Hematopoietic multipotent progenitor cell (in vitro differentiated cells): Measurements from ENCODE around the gene CFAP45. TPM values are rescaled to one million over a fixed set of nuclear protein-coding genes. Genes with fewer than 3 reads are reported as not detected.

Source experiments
- DNase-seq, 3 donors: peaks; one replicate each; pipeline ENCODE4 v3.0.0-alpha.2; 2011 to 2015; ENCODE audit warnings: low read depth in 2 of 3, low spot score in 2 of 3
- total RNA-seq: library from RNA; depleted of rRNA; stranded (reverse); fragments of >200 nt; gene quantifications from one replicate; pipeline ENCODE4 v1.2.3, GENCODE V29; 2012

The CFAP45 gene
- total RNA-seq, 1 donor = 0.81 TPM

DNA sequence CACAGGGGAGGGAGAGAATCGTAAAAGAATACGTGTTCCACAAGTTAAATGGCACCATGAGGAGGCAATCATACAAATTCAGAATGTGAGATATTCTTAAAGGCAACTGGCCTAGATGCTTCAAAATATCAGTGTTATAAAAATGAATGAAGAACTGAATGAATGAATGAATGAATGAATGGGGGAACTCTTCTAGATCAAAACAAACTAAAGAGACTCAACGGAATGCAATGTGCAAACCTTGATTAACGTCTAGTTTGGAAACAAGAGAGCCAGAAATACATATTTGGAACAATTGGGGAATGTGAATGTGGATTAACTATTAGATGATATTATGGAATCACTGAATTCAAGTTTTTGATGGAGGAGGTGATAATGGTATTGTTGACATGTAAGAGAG lies 16.8 kb downstream of the CFAP45 start:
- DNase-seq = no peak

GRCh38 chr1:159882527-159882862 lies 17.5 kb downstream of the CFAP45 start:
- DNase-seq = no peak

- peak in 1 of 3 donors; percentile 21 for DNase-seq
These were observed 18.1 kb downstream of the CFAP45 start for GRCh38 chr1:159881622-159882526.

GRCh38 chr1:159880430-159880829 lies 19.5 kb downstream of the CFAP45 start:
- peak in 1 of 3 donors; percentile 44 for DNase-seq

DNA sequence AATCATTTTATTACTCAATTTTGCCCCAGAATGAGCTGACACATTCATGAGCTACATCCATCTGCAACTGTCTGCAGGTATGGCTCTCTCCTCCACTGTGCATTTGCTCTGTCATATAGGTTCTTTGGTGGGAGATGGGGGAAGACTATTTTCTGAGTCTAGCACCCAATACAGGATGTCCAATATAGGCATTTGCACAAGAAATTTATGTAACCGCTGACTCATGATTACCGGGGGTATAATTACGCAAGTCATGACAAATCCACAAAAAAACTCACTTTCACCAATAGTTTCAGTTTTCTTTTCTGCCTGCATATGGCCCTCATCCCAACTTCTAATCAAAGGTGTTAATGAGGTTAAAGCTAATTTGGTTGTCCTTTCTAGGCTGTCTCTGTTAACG lies 20.0 kb downstream of the CFAP45 start:
- peak in 2 of 3 donors; percentile 61 to 73 for DNase-seq

DNA sequence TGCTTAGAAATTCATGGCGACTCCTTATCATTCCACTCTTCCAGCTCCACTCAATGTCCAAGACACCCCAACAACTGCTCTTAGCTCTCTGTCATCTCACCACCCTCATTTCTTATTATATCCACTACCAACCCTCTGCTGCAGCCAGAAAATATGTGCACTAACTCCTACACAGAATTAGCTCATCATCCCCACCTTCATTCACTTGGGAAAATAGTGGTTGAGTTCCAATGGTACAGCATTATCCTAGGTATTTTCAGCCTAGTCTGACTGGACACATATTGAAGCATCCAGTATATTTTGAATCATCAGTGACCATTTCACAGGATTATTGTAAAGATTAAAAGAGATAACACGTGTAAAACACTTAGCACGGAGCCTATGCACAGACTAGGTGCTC lies 20.8 kb downstream of the CFAP45 start:
- DNase-seq = no peak

DNA sequence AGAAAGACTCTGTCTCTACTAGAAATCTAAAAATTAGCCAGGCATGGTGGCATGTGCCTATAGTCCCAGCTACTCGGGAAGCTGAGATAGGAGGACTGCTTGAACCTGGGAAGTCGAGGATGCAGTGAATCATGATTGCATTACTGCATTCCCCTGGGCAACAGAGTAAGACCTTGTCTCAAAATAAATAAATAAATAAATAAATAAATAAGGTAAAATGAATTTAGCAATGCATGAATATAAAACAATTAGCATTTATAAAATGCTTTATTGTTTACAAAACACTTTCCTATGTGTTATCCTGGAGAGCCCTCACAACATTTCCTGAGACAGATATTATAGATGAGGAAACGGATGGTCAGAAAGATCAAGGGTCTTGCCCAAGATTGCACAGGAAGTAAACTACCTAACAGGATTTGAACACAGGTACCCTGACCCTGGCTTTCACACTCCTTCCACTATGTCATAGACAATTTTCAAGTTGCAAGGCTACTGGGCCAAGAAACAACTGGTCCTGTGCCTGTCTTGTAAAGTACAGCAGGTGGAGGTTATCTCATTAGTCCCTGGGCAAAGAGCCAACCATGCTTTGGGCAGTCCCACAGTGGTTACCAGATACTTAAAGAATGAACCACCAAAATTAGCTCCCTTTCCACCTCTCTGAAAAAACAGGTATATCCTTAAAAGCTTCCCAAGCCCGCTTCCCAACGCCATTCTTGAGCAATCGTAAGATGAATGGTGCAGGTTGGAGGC lies 22.1 kb downstream of the CFAP45 start:
- DNase-seq = no peak

GRCh38 chr1:159873530-159874143 lies 26.3 kb downstream of the CFAP45 start:
- no peak for DNase-seq

DNA sequence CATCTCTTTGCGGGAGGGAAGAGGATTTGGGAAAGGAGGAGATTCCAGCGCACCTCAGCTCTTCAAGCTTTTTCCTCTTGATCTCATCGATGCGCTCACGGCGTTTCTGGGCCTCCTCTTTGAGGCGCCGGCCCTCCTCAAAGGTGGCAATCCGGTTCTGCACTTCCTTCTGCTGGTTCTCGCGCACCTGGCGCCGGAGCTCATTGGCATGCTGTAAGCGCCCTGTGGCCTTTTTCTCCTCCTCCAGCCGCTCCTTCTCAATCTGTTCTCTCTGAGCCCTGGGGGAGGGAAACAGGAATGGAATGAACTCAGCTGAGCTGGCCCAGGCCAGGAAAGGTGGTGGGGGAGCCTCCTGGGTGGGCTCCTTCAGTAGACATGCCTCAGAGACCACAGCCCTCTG lies 27.1 kb downstream of the CFAP45 start:
- DNase-seq = no peak

DNA sequence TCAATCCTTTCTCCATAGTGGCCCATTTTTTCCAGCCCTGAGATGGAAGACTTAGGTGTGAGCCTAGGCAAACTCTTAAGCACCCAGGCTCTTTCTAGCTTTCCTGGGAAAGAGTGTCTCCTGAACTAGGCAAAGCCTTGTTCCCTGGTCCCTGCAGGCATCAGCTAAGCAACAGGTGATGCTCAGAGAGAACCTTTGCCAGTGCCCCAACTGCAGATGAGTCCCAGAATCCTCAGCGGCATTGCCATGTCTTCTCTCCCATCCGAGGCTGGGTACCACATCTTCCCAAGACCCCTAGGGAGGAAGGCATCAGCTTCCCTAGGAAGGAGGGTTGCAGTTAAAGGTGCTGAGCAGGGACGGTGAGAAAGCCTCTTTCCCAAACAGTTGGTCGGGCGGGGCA lies 29.3 kb downstream of the CFAP45 start:
- no peak for DNase-seq

- peak in 1 of 3 donors; percentile 26 for DNase-seq
These were observed 30.4 kb downstream of the CFAP45 start for GRCh38 chr1:159869607-159870006.

DNA sequence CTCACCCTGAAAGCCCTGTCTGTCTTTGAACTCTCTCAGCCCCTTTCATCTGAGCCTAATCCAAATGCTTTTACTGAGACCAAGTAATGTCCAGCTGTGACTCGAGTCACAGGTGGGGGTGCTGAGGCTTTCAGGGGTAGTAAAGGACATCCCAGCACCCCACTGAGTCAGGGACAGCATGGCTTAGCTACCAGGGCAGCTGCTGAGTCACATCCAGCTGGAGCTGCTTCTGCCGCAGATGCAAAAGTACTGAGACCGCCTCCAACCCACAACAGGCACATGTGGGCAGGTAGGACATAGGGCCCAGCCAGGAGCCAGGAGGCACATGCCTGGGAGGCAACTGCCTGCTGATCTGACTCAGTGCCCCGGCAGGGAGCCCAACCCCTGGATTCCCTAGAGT lies 30.8 kb downstream of the CFAP45 start:
- DNase-seq = peak in 1 of 3 donors; percentile 42

GRCh38 chr1:159868766-159869165 lies 31.2 kb downstream of the CFAP45 start:
- DNase-seq = peak in 1 of 3 donors; percentile 21

DNA sequence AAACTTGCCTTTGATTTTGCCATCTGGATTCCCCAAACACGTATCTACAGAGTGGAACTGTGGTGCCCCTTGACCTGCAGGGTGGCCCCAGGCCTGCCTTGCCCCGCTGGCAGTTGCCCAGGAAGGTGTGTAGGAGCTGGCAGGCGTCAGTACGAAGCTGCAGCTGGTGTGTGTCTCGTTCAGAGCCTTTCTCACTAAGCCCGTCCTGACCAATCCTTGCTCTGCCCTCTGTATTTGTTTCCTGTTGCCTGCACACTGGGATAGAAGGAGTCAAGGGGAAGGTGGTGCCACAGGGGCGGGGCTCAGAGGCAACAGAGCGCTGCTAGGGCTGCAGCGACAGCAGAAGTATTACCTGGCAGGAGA lies 32.3 kb downstream of the CFAP45 start:
- DNase-seq = no peak

DNA sequence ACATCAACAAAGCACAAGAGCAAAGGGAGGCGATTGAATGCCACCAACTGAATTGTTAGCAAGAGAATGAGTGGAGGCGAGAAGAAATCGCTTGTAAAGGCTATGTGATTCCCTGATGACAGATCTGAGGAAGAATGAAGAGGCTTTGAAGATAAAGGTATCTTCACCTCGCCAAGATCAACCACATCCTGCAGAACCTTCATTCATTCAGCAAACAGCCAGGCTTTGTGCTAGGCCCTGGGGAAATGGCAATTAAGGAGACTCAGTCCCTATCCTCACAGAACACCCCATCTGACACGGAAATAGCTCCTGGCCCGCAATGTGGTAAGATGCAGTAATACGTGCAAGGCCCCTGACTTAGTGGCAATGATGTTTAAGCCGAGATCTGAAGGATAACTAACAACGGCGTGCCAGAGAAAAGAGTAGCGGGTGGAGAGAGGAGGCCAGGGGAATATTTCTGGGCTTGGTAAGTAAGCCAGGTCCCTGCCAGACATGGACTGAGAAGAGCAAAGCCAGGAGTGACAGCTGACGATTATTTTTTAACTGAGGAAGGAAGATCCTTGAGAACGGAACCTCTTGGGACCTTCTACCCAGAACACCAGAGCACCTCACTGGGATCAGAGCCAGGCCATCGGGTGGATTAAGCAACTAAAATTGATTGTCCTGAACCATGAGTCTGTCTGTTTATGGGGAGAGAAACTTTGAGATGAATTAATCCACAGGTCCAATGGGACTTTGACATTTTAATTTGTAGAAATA lies 32.9 kb downstream of the CFAP45 start:
- no peak for DNase-seq

GRCh38 chr1:159866066-159866465 lies 33.9 kb downstream of the CFAP45 start:
- no peak for DNase-seq

DNA sequence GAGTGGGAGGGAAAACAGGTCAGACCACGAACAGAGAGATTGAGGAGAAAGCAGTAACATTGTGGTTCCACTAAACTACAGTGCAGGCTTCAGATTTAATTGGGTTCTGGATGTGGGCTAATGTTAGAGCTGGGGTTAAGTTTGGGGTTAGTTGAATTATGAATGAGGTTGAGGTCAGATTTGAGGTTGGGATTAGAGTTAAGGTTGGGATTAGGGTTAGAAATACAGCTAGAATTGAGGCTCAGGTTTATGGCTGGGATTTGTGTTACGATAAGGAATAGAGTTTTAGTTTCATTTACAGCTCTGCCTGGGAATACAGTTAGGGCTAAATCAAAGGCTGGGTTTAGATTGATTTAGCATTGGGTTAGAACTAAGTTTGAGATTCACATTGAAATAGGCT lies 35.7 kb downstream of the CFAP45 start:
- DNase-seq = no peak

DNA sequence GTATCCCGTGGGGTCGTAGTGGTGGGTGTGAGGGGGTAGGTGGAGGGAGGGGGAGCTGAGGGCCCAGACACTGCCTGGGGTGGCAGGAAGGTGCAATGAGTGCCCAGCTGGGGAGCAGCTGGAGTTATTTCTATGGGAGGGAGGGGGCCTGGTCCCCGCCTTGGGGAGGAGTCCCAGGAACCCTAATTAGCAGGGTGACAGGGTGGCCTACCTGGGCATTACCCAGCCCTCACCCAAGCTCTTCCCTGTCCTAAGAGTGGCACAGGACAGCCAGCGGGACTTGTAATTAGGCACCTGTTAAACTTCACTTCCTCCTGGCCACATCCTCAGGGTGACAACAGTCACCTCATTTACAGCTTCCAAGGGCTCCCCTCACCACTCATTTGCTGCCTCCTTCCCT lies 37.4 kb downstream of the CFAP45 start, which contains the start of gene VSIG8:
TSS of gene VSIG8 (minus strand) at position 101 of the 400 bp plus-strand sequence. CDS start 136 bp downstream, outside the sequence.
- no peak for DNase-seq

DNA sequence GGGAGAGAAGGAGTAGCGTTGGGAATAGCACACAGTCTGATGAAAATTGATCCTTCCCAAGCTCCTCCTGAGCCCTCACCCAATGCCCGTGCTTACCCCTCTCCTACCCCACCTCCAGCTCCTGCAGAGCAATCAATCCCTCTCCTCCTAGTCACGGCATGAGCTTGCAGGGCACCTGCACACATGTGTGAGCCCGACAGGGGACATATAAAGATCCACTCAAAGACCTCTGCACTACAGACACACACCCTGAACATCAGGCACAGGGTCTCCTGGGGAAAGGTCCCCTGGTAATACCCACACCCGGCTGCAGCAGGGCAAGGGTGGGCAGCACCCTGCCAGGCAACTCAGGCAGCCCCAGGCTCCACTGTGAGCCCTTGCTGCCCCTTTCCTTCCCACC lies 37.9 kb downstream of the CFAP45 start:
- DNase-seq = no peak

- no peak for DNase-seq
These were observed 38.7 kb downstream of the CFAP45 start for GRCh38 chr1:159861218-159861617.

DNA sequence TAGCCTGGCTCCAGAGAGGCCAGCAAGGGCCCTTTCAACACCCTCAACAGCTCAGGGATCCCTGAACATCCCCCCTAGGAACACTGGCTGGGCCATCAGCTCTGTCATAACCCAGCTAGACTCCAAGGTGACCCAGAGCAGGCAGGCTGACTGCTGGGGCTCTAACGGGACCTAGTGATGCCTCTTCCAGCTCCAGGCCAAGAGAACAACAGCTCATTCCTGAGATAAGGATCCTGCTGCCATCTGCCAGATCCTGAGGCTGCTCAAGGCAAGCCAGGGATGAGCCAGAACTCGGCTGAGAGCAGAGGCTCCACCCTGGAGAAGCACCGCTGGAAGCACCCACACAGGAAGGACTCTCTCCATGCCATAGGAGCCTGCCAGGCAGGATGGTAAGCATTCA lies 39.5 kb downstream of the CFAP45 start:
- no peak for DNase-seq
